GM18517 (cell line): ENCODE data around the gene TIFAB.

Experiments used
- ATAC-seq: cut with Tn5 transposase; IDR thresholded peaks from one replicate; pipeline ENCODE4 v1.9.1; 2021; ENCODE audit warnings: mild to moderate bottlenecking, moderate library complexity; ENCODE audit not compliant: unreplicated experiment

TIFAB gene

DNA sequence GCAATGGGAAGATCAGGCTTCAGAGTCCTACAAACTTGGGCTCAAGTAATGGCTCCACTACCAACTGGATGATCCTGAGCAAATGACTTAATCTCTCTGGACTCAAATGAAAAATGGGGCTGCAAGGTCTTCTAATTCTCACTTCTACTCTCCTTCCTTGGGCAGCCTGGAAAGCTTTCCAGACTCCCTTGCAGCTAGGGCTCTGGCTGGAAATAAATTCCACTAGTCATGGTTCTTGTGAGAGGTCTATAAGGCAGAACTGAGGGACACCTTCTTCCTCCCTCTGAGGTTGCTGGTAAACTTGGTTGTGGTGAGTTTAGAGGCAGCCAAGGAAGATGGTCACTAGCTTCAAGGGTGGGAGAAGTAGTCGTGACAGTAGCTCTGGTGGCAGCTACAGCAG, 23.6 kb downstream of the TIFAB start:
- no peak for ATAC-seq

DNA sequence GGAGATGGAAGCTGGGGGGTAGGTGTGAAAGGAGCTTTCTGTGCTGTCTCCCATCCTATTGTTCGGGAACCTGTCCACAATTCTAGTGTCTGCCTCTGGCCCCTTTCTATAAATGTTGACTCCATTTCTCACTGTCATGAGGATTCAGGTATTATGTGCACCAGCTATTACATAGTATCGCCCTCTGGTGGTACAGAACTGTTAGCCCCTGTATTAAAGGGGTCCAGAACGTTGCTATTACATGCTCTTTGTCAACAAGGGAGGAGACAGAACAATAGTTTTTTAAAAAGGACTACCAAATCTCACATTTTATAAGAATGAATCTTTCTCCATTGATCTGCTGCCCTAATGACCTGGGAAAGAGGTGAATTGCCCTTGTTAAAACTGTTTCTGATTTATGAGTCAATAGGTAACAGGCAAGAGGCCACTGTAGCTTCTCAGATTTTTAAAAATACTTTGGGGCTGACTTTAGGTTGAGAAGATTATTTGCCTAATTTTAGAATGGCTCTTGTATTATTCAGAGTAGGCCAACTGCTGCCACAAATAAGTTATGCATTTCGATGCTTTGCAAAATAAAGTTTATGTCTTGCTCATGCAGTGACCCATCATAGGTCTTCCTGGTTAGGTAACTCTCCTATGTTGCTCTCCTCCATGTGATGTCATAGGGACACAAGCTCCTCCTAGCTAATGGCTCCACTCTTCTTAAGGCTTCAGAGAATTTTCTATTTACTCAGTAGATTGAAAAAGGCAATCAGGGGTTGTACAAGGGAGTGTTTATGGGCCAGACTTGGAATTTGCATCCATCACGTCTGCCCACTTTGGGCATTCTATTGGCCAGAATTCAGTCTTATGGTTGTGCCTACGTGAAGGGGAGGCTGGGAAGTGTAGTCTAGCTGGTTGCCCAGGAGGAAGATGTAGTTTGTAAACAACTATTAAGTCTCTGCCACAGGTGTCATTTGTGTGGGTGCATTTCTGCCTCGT, 25.8 kb downstream of the TIFAB start:
- ATAC-seq: peak; percentile 76

GRCh38 chr5:135425641-135426040, 26.5 kb downstream of the TIFAB start:
- ATAC-seq: no peak

- no peak for ATAC-seq
Observed at GRCh38 chr5:135423846-135424168, 28.3 kb downstream of the TIFAB start.

DNA sequence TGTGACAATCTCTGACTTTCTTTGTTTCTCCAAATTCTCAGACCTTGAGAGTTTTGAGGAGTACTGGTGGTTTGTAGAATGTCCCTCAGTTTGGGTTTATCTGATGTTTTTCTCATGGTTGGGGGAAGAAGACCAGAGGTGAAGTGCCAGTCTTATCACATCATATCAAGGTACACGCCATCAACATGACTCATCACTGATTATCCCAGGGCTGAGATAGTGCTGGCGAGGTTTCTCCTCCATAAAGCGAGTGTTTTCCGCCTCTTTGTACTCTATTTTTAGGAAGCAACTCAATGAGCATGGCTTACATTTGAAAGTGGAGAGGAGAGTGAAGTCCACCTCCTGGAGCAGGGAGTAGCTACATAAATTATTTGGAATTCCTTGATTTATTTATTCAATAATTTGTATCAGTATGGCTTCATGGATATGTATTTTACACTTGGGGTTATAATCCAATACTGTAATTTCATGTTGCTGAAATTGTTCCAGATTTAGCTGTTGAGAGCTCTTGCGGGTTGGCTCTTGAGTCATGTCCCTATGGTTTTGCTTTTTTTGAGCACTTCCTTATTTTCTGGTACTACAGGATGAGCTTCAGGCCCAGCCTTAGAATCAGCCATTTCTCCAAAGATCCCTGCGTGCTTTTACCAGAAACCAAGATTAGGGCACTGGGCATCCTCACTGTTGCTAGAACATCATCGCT, 28.9 kb downstream of the TIFAB start:
- ATAC-seq: no peak

DNA sequence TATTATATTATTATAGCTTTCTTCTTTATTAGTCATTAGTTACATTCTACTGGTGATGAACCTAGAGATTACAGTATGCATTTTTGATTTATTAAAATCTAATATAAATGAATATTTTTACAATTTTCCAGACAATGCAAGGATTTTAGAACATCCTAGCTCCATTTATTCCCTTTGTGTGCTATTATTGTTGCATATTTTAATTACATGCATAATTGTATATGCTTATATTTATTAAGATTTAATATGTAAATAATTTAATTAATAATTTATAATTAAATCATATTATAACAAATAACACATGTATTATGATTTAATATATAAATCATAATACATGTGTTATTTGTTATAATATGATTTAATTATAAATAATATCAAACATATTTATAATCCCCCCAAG, 29.7 kb downstream of the TIFAB start:
- no peak for ATAC-seq

DNA sequence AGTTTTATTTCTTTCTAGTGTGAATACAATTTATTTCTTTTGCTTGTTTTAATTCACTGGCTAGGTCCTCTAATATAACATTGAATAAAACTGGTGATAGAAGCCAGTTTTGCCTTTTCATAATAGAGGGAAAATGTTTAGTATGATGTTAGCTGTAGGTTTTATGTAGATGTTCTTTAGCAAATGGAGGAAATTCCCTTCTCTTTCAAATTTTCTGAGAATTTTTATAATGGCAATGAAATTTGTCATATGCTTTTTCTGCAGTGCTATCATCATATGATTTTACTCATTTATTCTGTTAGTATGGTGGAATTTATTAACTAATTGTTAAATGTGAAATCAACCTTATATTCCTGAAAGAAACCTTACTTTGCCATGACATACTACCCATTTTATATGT, 35.1 kb downstream of the TIFAB start:
- ATAC-seq: no peak

DNA sequence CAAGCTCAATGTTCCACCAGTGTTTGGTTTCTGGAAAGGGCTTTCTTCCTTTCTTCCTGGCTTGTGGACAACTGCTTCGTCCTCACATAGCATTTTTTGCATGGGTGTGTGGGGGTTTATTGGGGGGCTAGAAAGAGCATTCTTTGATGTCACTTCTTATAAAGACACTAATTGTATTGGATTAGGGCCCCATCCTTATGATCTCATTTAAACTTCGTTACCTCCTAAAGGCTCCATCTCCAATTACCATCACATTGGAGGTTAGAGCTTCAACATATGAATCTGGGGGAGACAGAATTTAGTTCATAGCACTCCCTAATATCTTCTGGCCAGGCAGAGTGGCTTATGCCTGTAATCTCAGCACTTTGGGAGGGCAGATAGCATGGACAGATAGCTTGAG, 47.1 kb downstream of the TIFAB start:
- ATAC-seq: no peak

GRCh38 chr5:135402031-135402430, 50.1 kb downstream of the TIFAB start:
- no peak for ATAC-seq

GRCh38 chr5:135400866-135401265, 51.3 kb downstream of the TIFAB start:
- no peak for ATAC-seq

DNA sequence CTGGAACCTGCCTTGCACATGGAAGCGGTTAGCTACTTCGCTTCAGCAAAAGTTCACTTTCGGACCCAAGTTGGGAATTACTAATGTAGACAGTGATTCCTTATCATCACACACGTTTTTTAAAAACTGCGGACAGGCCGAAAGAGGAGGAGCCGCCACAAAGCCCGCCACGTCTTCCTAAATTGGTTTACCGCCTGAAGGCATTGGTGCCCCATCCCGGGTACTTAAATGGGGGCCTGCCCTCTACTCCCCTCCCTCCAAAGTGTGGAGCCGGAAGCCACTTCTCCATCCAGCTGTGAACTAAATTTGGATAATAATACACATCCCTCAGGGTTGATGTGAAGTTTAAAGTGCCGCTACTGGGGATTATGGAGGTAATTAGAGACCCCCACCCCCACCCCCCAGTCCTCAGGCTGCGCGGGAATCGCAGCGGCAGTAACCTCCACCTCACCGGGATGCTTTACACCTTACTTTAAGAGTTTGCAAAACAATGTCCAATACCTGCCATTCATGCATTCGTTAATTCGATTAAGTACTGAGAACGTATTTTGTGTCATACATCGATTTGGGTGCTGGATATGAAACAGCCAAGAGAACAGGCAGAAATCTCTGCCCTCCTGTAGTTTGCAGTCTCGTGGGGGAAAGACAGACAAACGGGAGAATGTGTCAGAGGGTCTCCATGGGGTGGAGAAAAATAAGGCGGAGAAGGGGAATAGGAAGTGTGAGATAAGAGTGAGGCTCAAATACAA, 52.2 kb downstream of the TIFAB start:
- no peak for ATAC-seq

DNA sequence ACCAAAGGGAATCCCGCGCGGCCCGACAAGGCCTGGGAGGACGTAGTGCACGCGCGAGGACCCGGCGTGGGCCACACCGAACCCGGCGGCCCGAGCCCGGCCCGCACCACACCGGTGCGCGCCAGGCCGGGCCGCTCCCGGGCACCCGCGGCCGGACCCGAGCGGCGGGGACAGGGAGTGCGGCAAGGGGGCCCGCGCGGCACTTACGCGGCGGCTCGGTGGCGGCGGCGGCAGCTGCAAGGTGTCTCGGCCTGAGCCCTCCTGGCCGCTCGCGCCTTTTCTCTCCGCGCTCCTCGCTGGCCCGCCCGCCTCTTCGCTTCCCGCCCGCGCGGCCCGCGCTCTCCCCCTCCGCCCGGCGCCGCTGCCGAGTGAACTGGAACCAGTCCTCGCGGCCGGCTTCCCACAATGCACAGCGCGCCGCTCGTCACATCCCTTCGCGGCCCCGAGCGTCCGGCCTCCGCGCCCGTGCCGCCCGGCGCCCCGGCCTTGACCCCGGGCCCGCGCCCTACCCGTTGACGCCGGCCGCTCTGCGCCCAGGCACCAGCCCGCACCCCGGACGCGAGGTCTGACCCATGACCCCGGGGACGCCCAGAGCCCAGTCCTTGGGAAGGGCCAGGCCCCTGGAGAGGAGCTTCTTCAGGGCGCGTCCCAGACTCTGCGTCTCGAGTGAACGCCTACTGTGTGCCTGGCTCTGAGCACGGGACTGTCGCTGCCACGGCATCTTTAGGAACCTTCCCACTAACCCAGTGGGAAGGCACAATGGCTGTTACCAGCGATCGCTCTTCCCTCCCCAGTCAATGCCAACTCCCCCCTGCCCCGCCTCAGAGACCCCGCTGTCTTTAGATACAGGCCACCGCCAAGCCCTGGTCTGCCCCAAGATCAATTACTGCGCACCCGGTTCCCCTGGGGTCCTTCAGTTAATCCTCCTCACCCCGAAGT, 53.0 kb downstream of the TIFAB start, which contains the start of gene MACROH2A1:
Gene MACROH2A1 (minus strand): TSS at position 377 of the 939 bp plus-strand sequence. CDS start 10,138 bp downstream, outside the sequence.
- peak; percentile 81 for ATAC-seq

- ATAC-seq: peak; percentile 22
Observed at GRCh38 chr5:135398160-135398854, 53.8 kb downstream of the TIFAB start.
